ENCODE measurements around the gene SCARF2.
"Not testable (repeated sequence)": the region's sequence is repeated elsewhere in the genome, so short reads cannot be mapped to it uniquely, and the experiment has no call there.

The SCARF2 gene

GRCh38 chr22:20437613-20438426 is at the start of gene SCARF2:
SCARF2 (minus strand) TSS chr22:20437825; CDS start chr22:20437754, 71 bp downstream.
- DNase-seq: no peak

- no peak for DNase-seq
These were observed 48.6 kb upstream of the SCARF2 start for GRCh38 chr22:20486229-20486628.

GRCh38 chr22:20484948-20485683 is 47.5 kb upstream of the SCARF2 start:
- DNase-seq: no peak

GRCh38 chr22:20483771-20484170 is 46.1 kb upstream of the SCARF2 start:
- no peak for DNase-seq

GRCh38 chr22:20483143-20483506 is 45.5 kb upstream of the SCARF2 start:
- DNase-seq: not testable (repeated sequence)

- DNase-seq: no peak
These were observed 42.1 kb upstream of the SCARF2 start for GRCh38 chr22:20479612-20480196.

- DNase-seq: not testable (repeated sequence)
These were observed 40.4 kb upstream of the SCARF2 start for GRCh38 chr22:20478059-20478458.

- DNase-seq: not testable (repeated sequence)
These were observed 37.9 kb upstream of the SCARF2 start for GRCh38 chr22:20475569-20475968.

GRCh38 chr22:20475115-20475436 is 37.5 kb upstream of the SCARF2 start:
- no peak for DNase-seq

GRCh38 chr22:20472629-20473442 is 35.2 kb upstream of the SCARF2 start:
- DNase-seq: no peak

- no peak for DNase-seq
These were observed 33.7 kb upstream of the SCARF2 start for GRCh38 chr22:20471126-20471833.

- not testable (repeated sequence) for DNase-seq
These were observed 32.9 kb upstream of the SCARF2 start for GRCh38 chr22:20470525-20470924.

- no peak for DNase-seq
These were observed 31.7 kb upstream of the SCARF2 start for GRCh38 chr22:20469110-20469868.

GRCh38 chr22:20466659-20467379 is 29.2 kb upstream of the SCARF2 start:
- no peak for DNase-seq

GRCh38 chr22:20465759-20466077 is 28.1 kb upstream of the SCARF2 start:
- DNase-seq: no peak

- no peak for DNase-seq
These were observed 27.5 kb upstream of the SCARF2 start for GRCh38 chr22:20464912-20465758.

GRCh38 chr22:20464096-20464614 is 26.5 kb upstream of the SCARF2 start:
- no peak for DNase-seq

- no peak for DNase-seq
These were observed 25.9 kb upstream of the SCARF2 start for GRCh38 chr22:20463324-20464095.

- no peak for DNase-seq
These were observed 22.2 kb upstream of the SCARF2 start for GRCh38 chr22:20459862-20460261.
